Activated CD4-positive, alpha-beta T cell treated with anti-CD3 and anti-CD28 coated beads, Interleukin-2, amount 50 U/mL, for 1 hour (primary cell): ENCODE measurements around the gene IGF2.

Experiments
- DNase-seq: peaks from one replicate; pipeline ENCODE4 v3.0.0-alpha.2; 2020

The IGF2 gene

GRCh38 chr11:2169626-2170570 is 30.7 kb upstream of the IGF2 start:
- no peak for DNase-seq

DNA sequence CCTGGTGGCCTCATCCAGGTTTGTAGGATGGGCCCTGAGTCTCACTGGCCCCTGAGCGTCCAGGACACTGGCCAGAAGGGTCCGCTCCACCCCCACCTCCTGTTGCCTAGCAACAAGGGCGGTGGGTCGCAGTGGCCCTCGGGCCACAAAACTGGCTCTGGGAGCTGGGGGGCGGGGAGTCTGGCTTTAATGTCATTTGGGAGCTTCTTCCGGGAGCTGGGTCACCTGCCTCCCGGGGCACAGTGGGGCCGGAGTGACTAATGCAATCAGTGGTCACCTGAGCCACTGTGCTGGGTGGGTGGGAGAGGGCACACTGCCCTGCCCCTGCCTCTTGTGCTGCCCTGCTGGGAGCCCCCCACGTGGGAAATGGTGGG is 29.8 kb upstream of the IGF2 start:
- DNase-seq, result no peak

DNA sequence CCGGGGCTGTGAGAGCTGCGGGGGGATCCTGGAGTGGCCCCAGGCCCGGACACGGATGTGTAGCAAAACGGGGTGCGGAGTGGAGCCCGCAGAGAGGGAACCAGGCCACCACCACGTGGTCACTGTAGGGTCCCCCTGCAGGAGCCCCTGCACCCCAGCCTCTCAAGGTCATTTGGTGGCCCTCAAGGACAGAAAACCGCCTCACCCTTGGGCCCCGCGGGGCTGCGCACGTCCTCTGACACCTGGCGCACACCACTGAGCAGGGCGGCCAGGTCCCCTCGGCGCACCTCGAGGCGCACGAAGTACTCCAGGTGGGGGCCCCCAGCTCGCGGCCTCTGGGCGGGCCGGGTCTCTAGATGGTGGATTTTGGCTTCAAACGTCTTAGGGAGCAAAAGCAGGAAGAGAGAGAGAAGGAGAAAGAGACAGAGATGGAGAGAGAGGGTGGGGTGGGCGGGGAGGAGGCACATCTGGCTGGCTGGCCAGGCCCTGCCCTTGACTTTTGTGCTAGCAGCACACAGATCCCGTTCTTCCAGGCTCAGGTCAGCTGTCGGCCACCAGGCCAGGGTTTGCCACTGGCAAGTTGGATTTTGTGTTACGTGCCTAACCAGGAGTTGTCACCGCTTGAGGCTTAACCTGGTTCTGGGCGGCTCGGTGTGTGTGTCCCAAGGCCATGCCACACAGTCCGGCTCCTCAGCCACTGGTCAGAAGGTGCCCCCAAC is 29.3 kb upstream of the IGF2 start:
- no peak for DNase-seq

DNA sequence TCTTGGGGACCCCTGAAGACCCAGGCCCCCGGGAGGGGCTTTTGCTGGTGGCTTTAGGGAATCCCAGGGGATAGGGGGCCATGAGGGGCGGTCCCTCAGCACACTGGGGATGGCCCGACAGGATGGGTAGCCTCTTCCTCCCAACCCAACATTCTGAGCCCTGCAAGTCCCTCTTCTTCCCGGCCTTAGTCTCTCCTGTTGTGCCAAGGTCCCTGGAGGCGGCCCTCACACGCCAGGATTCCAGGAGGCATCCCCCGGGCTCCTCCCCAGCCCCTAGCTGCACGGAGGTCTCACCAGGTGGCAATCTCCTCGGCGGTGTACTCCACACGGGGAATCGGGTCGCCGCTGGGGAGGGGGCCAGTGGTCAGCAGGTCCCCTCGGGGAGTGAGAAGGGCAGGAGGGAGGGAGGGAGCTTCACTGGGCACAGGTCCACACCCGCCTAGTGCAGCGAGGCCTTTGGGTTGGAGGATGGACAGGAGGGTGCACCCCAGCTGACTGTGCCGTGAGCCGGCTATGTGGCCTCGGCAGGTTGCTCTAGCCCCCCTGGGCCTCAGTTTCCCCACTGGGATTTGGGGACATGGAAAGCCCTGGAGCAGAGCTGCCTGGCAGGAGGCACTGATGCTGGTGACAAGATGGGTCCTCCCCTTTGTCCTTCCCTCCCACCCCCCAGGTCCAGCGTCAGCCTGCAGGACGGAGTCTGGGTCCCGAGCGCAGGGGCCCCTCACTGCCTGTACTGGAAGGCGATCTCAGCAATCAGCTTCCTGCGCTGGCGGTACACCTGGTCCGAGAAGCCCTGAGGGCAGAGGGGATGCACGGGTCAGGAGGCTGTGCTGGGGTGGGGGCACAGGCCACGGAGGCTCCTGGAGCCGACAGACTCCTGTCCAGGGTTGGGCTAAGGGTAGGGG is 28.2 kb upstream of the IGF2 start:
- DNase-seq, result no peak

DNA sequence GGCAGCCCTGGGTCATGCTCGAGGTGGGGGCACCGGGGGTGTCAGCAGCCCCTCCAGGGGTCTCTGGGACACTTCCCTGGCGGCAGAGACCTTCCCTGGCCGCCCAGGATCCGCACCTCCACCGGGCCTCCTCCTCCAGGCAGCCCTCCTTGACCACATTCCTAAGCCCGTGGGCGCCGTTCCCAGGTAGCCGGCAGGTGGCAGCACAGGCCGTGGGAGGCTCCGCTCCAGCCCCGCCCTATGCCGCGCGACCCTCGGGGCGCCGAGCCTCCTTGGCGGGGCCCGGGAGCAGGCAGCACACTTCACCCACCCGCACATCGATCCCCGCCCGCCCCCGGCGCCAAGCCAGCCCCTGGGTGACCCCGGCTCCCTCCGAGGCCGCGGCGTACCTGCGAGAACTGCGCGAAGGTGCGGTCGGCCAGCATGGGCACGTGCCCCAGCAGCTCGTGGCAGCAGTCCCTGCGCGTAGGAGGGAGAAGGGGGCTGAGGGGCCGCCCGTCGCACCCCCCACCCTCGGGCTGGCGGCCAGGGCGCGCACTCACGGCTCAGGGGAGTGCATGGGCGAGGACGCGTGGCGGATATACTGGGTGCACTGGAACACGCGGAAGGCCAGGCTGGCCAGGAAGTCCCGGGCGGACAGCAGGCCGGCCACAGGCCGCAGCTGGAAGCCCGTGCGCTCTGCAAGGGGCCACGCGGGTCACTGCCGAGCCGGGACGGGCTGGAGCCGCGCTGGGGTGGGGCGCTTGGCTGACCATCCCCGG is 27.1 kb upstream of the IGF2 start:
- DNase-seq, result peak; percentile 42

- no peak for DNase-seq
Observed at GRCh38 chr11:2165571-2165970, 26.4 kb upstream of the IGF2 start.

DNA sequence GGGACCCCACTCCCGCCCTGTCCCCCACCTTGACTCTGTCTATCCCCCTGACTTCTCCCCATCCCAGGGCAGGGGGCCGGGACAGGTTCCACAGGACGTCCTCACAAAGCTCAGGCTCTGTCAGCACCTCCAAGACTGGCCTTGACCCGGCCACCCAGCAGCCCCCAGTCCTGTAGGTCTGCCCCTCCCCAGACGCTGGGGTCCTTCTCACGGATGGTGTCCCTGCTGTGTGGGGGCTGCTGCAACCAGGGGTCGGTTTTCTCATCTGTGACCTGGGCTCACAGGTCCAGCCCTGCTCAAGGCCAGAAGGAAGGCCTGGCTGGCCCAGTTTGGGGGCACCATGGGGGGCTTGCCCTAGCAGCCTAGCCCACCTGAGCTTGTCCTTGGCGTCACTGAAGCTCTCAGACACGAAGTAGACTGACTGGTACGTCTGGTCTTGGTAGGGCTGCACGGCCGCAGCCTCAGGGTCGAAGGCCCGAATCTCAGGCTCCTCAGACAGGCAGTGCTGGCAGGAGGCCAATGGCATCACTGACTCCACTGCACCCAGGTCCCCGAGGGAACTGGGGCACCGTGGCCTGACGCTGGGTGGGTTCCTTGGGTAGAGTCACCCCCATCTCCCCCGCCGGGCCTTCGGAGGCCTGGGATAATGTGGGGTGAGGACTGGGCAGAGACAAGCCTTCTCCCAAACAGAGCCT is 25.8 kb upstream of the IGF2 start:
- no peak for DNase-seq

DNA sequence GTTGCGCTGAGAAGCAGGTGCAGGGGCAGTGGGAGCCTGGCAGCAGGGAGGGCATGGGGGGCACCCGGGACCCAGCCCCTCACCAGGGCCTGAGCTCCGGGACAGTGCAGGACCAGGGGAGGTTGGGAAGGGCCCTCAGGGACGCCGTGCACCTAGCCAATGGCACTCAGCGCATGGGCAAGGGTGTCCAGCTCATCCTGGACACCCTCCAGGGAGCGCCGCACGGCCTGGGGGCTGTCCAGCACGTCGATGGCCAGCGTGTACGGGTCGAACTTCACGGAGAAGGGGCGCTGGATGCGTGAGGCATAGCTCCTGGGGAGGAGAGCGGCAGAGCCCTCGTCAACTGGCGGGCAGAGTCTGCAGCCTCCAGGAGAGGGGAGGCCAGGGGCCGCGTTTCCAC is 24.9 kb upstream of the IGF2 start:
- DNase-seq, result no peak

GRCh38 chr11:2163428-2163978 is 24.3 kb upstream of the IGF2 start:
- DNase-seq, result no peak

GRCh38 chr11:2160736-2161259 is 21.6 kb upstream of the IGF2 start, which contains the start of gene INS:
Gene INS (minus strand): TSS chr11:2161209. CDS start chr11:2160971, 238 bp downstream.
- DNase-seq, result no peak

DNA sequence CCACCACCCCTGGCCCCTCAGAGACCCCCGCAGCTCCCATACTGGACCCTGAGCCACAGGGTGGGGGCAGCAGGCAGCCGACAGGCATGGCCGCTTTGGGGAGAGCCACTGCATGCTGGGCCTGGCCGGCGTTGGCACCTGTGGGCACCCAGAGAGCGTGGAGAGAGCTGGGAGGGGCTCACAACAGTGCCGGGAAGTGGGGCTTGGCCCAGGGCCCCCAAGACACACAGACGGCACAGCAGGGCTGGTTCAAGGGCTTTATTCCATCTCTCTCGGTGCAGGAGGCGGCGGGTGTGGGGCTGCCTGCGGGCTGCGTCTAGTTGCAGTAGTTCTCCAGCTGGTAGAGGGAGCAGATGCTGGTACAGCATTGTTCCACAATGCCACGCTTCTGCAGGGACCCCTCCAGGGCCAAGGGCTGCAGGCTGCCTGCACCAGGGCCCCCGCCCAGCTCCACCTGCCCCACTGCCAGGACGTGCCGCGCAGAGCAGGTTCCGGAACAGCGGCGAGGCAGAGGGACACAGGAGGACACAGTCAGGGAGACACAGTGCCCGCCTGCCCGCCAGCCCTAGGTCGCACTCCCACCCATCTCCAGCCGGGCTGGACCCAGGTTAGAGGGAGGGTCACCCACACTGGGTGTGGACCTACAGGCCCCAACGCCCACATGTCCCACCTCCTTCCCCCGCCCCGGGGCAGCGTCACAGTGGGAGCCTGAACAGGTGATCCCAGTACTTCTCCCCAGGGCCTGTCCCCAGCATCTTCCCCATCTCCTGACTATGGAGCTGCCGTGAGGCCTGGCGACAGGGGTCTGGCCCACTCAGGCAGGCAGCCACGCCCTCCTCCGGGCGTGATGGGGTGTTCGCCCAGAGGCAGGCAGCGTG is 20.6 kb upstream of the IGF2 start:
- DNase-seq, result no peak

GRCh38 chr11:2158966-2159365 is 19.8 kb upstream of the IGF2 start:
- no peak for DNase-seq

GRCh38 chr11:2158296-2158737 is 19.1 kb upstream of the IGF2 start:
- DNase-seq, result no peak

DNA sequence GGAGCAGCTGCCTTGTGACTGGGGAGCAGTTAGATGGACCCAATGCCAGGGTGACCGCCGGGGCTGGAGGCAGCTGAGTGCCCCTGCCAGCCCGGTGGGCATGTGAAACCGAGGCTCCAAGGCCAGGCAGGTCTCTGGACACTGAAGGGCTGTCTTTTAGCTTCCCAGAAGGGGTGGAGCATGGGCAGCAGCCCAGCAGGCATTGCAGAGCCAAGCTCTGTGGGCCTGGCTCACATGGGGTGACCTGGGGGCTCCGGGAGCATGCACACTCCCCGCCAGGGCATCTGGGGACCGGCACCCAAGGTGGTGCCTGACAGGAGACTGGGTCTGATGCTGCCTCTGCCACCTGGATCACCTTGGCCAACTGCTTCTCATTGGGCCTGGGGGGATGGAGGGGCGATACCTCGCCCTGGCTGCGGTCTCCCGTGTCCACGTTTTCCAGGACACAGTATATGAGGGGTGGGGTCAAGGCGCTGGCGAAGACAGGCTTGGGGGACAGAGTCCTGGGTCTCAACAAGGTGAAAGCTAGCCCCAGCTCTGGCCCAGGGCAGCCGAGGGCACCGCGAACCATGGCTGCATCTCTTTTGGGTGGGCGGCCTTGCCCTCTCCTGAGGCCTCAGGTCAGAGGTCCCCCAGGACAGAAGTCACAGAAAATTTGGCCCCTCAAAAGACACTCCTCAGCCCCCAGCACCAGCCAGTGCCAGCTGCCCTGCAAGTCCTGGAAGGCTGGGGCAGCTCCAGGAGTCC is 18.3 kb upstream of the IGF2 start:
- no peak for DNase-seq

GRCh38 chr11:2156416-2157182 is 17.4 kb upstream of the IGF2 start:
- DNase-seq, result peak; percentile 58

DNA sequence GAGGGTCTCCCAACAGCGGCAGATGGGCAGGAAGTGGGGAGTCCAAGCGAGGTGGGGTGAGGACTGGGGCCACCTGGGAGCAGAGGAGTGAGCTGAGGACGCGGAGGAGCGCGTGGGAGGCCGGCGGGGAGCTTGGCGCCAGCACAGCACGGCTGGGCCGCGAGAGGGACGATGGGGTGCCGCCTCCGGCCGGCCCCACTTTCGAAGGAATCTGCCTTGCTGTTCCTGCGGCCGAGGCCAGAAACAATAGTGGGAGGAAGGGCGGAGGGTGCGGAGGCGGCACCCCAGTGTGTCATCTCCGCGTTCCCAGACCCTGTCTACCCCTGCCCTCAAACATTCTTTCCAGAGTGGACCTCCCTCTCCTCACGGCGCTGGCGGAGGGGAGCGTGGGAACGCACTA is 16.3 kb upstream of the IGF2 start:
- no peak for DNase-seq

DNA sequence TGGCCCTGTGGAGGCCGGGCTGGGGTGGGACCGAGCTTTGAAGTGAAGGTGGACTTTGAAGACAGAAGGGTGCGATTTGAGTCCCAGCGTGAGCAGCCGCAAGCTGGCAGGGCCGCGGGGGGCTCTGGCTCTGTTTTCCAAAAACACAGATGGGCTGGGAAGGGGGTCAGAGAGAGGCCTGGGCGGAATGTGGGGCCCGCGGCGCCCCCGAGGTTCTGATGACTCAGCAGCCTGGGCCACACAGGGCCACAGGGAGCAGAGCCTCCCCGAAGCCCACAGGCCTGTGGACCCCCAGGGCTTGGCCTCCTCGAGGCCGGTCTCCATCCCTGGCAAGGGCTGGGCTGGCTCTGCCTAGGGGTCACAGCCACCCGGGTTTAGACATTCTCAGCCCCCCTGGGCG is 15.7 kb upstream of the IGF2 start:
- no peak for DNase-seq

DNA sequence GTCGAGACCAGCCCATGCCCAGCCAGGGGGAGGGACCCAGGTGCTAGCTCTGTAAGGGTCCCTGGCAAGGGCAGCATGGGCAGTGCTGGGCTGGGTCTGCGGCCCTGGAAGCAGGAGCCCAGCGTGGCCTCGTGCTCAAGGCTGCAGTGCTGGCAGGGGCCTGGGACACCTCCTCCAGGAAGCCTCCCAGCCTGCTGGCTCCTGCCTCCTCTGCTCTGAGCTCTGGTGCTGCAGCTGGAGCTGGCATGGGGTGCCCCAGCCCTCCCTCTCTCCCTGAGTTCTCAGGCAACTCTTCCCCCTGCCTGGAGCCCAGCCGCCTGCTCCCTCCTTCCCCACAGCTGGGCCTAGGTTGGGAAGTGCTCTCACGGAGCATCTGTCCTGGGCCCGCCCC is 15.0 kb upstream of the IGF2 start:
- no peak for DNase-seq
